ENCODE measurements around the gene TACR1. TPM values are rescaled to one million over a fixed set of nuclear protein-coding genes. Genes with fewer than 3 reads are reported as not detected.

TACR1 gene
- polyA plus RNA-seq, 4 donors: 0.42 to 1.6 (median 1.4) TPM

DNA sequence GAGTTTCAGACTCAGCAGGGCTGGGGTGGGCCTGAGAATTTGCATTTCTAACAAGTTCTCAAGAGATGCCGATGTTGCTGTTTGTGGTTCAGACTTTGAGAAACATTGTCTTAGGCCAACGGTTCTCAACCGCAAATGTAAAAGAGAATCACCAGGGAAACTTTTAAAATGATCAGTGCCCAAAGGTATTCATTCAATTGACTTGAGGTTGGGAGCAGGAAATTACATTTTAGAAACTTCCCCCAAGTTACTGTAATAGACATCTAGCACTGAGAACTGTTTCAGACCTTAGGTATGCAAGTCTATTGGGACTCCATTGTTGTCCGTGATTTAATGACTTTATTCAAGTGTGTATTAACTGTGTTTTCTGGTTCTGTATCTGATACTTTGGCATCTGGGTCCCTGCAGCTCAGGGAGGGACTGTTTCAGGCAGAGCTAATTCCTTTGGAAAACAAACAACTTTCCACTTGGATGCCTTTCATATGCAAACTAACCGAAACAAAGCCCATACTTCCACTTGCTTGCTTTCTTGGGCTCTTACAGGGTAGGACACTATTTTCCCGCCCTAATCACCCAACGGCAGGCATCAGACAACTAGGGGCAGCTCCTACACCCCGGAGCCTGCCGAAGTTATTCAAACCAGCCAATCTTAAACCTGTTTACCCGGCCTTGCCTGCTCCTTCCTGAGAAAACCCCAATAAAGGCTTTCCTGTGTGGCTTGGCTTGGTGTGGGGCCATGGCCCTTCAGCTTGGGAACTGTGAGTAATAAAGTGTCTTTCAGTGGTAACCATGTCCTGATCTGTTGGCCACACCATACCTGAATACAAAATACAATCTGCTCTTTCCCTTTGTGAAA, 143.3 kb downstream of the TACR1 start:
- no peak for DNase-seq (ENCODE audit: low read depth in 4 of 4, low spot score in 3 of 4)

DNA sequence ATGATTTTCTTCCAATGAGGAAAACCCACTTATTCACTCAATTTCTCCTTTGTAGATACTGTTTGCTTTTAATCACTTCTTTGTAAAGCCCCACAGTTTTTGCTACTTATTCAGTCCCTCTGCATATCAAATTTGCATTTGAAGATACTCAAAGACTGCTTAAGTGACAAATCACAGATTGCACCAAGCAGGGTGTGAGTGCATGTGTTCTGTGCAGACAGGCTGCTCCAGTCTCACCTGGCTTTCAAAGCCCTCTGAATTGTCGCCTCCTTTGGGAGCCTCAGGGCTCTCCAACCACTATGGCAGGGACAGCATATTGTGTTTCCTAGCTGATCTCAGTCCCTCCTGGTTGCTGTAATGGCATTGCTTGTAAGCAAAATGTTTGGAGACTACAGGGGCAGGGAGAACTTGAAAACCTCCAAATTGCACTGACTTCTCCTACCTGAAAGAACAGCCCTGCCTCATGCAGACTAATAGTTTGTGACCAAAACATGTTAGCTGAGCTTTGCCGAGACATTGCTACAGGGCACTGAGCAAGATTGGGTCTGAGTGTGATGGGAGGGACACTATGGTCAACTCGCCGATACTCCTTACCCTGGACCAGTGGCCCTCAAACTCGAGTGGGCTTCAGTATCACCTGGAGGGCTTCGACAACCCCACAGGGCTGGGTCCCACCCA, 144.0 kb downstream of the TACR1 start:
- DNase-seq (ENCODE audit: low read depth in 4 of 4, low spot score in 3 of 4): no peak

- no peak for DNase-seq (ENCODE audit: low read depth in 4 of 4, low spot score in 3 of 4)
Observed at GRCh38 chr2:75054296-75054695, 145.0 kb downstream of the TACR1 start.

DNA sequence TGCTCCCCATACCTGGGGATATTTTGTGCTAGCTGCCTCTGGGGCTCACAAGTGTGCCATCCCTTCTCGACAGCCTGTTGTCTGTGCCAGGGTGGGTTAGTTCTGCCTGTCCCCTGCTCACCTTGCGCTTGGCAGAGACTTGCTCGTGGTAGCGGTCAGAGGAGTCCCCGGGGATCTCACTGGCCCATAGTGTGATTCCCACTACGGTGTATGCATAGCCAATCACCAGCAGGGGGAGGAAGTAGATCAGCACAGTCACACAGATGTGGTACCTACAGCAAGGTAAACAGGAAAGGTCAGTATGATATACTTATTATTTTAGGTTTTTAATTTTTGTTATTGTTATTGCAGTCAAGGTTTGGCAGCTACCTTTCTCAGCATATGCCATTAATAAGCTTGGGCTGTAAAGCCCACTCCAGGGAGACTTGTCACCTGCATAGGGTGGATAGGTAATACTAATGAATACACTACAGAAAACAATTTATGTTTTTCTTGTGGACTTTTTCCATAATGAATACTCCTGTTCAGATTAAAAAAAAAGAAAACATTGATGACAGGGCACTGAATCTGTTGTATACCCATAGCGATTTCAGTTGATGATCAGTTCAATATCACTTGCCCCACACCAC, 145.7 kb downstream of the TACR1 start:
- no peak for DNase-seq (ENCODE audit: low read depth in 4 of 4, low spot score in 3 of 4)

DNA sequence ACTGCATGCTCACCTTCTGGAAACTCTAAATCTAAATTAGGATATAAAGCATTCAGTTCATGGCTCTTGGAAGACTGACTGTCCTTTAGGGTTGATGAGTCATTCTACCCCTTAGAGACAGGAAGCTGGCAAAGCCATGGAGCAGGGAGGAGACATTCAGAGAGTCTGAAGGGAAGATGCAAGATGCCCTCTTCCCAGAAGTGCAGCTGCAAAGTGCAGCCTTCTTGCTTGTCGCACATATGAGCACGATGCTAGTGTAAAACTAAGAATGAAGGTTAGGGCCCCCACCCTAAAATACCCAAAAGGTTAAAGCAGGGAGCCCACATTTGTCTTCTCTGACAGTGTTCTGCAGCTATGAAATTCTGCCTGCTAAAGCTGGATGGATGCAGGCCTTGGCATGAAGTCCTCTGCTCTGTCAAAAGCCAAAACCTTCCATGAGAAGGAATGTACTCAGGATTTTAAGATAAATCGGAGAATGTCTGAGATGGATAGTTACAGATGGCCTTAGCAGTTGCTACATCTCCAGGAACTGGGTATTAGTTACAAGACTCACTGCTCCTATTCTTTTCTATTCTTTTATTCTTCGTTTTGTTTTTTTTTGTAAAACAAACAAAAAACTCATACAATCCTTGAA, 151.2 kb downstream of the TACR1 start:
- DNase-seq (ENCODE audit: low read depth in 4 of 4, low spot score in 3 of 4): no peak

- no peak for DNase-seq (ENCODE audit: low read depth in 4 of 4, low spot score in 3 of 4)
Observed at GRCh38 chr2:75047189-75047991, 151.9 kb downstream of the TACR1 start.

DNA sequence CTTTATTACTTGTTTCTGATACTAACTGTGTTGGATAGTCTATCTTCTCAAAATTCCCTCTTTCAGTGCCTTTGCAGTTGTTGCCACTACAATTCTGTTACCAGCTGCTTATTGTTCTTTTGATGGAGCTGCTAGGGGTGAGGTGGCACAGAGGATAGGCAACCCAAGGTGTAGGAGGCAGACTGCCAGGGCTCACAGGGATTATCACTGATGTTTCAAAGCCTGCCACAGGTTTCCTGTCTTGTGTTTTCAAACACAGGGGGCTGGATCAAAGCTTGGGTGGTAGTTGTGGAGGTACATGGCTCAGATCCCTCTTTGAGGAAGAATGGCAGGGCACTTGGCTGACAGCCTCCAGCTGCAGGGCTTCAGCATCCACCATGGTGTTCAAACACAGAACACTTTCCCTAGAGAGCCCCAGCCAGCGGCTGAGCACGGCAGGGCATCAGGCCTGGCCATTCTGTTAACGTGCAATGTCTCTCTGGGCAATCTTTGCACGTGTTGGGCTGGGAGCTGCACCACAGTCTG, 153.7 kb downstream of the TACR1 start:
- no peak for DNase-seq (ENCODE audit: low read depth in 4 of 4, low spot score in 3 of 4)

DNA sequence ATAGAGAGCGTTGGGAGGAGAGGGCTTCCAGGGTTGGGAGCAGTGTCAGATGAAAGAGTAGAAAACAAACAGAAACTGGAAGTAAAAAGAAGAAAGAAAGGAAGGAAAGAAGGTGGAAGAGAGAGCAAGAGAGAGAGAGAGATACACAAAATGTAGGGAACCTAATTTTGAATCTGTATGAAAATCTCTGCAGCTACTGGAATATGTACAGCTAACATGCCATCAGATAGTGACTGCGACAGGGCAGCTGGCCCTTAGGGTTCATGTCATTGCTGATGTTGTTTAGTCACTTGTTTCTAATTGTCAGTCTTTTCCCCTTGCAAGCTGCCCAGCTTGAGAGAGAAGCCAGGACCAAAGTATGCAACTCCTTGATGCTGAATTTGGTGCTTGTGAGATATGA, 155.0 kb downstream of the TACR1 start:
- DNase-seq (ENCODE audit: low read depth in 4 of 4, low spot score in 3 of 4): no peak

- DNase-seq (ENCODE audit: low read depth in 4 of 4, low spot score in 3 of 4): no peak
Observed at GRCh38 chr2:75042823-75043222, 156.5 kb downstream of the TACR1 start.

GRCh38 chr2:75041731-75042600, 157.4 kb downstream of the TACR1 start:
- DNase-seq (ENCODE audit: low read depth in 4 of 4, low spot score in 3 of 4): no peak

- DNase-seq (ENCODE audit: low read depth in 4 of 4, low spot score in 3 of 4): no peak
Observed at GRCh38 chr2:75041226-75041625, 158.1 kb downstream of the TACR1 start.

DNA sequence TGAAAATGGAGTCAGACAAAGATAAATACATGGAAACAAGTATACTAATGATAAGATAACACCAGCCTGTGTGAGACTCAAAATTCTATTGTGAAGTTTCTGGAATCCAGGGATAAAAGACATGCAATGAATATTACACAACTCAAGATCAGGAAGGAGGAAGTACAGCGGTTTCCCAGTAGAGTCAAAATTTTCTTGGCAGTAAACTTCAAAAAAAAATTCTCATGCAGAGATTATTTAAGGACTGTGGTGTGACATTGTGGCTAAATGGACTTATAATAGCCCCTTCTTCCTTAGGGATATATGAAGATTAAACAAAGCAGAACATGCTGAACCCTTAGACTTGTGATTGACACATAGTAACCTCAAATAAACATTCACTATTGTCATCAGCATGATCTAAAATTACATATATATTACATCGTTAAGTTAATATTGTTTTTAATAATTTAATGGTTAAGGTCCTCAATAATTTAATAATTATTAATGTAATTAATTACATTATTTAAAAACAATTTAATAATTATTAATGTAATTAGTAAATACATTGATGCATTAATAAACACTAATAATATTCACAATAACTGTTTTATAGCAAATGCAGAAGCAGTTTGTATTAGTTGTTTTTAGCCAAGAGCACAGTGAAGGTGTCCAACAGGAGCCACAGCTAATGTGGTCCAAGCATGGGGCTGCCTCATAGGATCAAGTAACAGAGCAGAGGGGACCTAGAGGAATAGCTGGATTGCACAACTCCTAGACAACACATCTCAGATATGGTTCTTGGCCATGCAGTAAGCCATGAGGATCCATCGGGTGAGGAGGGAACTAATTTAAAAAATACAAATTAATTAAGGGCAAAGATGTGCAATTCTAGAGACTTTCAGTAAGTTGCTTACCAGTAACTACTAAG, 163.6 kb downstream of the TACR1 start:
- no peak for DNase-seq (ENCODE audit: low read depth in 4 of 4, low spot score in 3 of 4)

DNA sequence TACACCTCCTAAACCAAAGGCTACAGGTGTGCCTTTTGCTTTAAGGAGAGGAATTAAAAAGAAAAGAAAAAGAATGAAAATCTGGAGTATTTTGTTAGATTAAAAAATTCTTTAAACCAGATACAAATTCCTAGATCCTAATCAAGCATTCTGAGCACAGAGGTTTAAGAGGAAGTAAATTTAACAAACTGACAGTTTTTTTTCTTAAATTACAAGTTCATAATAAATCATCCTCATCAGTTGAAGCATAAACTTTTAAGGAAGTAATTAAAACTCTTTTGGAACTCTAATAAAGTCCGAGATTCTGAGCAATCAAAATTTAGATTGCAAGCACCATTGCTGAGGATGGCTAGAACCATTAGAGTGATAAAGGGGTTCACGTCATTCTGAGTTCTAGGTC, 165.8 kb downstream of the TACR1 start:
- no peak for DNase-seq (ENCODE audit: low read depth in 4 of 4, low spot score in 3 of 4)

GRCh38 chr2:75031906-75032803, 167.2 kb downstream of the TACR1 start:
- no peak for DNase-seq (ENCODE audit: low read depth in 4 of 4, low spot score in 3 of 4)

GRCh38 chr2:75031171-75031570, 168.1 kb downstream of the TACR1 start:
- DNase-seq (ENCODE audit: low read depth in 4 of 4, low spot score in 3 of 4): no peak

- no peak for DNase-seq (ENCODE audit: low read depth in 4 of 4, low spot score in 3 of 4)
Observed at GRCh38 chr2:75030218-75031009, 168.9 kb downstream of the TACR1 start.

Measured in left renal pelvis (tissue), 4 donors.